GM12864 (cell line): ENCODE measurements around the gene PPP1R27.

ENCODE experiments used
- DNase-seq: peaks from one replicate; pipeline ENCODE4 v3.0.0-alpha.2; 2011; ENCODE audit warnings: low read depth
- H3K4me3 ChIP-seq: 2 replicates; pipeline ENCODE4 v1.5.1; 2011; ENCODE audit warnings: mild to moderate bottlenecking, low read depth, low read length, control low read depth
- CTCF ChIP-seq: IDR thresholded peaks from 2 replicates; pipeline ENCODE4 v1.5.1; 2011; ENCODE audit warnings: low read depth, mild to moderate bottlenecking, moderate library complexity, low read length, control low read depth, inconsistent platforms; ENCODE audit errors: missing control alignments

PPP1R27 gene

GRCh38 chr17:81808778-81809555, 25.9 kb downstream of the PPP1R27 start:
- peak; percentile 30 for TF ChIP-seq CTCF
- no peak for DNase-seq
- H3K4me3 ChIP-seq = no peak overlapping the region

GRCh38 chr17:81807839-81808238, 27.0 kb downstream of the PPP1R27 start:
- no peak for DNase-seq
- no peak for TF ChIP-seq CTCF
- H3K4me3 ChIP-seq = no peak overlapping the region

GRCh38 chr17:81807210-81807719, 27.6 kb downstream of the PPP1R27 start:
- H3K4me3 ChIP-seq = no peak overlapping the region
- DNase-seq = no peak
- TF ChIP-seq CTCF = no peak

- DNase-seq = no peak
- no peak overlapping the region for H3K4me3 ChIP-seq
- no peak for TF ChIP-seq CTCF
These were observed 28.2 kb downstream of the PPP1R27 start for GRCh38 chr17:81806461-81807209.

- H3K4me3 ChIP-seq = no peak overlapping the region
- DNase-seq = no peak
- no peak for TF ChIP-seq CTCF
These were observed 29.0 kb downstream of the PPP1R27 start for GRCh38 chr17:81805707-81806460.

GRCh38 chr17:81804559-81805399, 30.1 kb downstream of the PPP1R27 start:
- DNase-seq = no peak
- TF ChIP-seq CTCF = no peak
- no peak overlapping the region for H3K4me3 ChIP-seq
